Fibroblast of lung (primary cell): ENCODE data around the gene ZDHHC14.

ENCODE experiments used
- EZH2 ChIP-seq: IDR thresholded peaks from 2 replicates; pipeline ENCODE4 v1.5.1; 2012; ENCODE audit warnings: low read length, control low read depth, mild to moderate bottlenecking; ENCODE audit errors: missing control alignments
- TF ChIP-seq, protein P1 (sequence below), 2 donors: IDR thresholded peaks in 1 of 2; conservative IDR thresholded peaks in 1 of 2; 1 replicate in 1 of 2; 2 replicates in 1 of 2; pipeline ENCODE4 v1.5.1; 2011 to 2012; ENCODE audit warnings: low read length in 2 of 2, control low read depth in 1 of 2, inconsistent platforms in 1 of 2, low read depth in 1 of 2, mild to moderate bottlenecking in 1 of 2

DNA sequence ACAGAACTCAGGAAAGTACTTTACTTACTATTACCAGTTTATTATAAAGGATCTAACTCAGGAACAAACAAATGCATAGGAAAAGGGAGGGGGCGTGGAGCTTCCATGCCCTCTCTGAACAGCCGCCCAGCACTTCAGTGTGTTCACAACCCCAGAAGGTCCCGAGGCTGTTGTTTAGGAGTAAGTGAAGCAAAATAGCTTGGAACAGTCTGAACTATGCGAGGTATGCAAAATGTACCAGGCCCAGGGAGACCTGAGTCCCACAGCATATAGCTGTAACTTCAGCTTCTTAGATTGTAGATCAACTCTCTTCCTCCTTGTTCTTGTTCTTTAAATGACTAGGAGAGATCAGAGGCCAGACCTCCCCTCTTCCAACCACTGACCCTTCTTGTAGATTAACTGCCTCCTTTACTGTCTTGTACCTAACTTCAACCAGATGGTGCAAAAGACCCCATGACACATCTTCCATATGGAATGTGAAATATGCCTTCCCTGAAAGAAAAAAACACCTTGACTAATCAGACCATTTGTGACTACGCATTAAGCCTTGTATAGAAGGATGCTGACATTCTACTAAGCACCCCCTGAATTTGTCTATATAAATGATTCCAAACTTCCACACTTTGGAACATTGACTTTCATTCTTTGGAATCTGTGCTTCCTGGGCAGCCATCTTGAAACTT, 343.3 kb downstream of the ZDHHC14 start:
- no peak for TF ChIP-seq EZH2
- TF ChIP-seq, protein P1, sequence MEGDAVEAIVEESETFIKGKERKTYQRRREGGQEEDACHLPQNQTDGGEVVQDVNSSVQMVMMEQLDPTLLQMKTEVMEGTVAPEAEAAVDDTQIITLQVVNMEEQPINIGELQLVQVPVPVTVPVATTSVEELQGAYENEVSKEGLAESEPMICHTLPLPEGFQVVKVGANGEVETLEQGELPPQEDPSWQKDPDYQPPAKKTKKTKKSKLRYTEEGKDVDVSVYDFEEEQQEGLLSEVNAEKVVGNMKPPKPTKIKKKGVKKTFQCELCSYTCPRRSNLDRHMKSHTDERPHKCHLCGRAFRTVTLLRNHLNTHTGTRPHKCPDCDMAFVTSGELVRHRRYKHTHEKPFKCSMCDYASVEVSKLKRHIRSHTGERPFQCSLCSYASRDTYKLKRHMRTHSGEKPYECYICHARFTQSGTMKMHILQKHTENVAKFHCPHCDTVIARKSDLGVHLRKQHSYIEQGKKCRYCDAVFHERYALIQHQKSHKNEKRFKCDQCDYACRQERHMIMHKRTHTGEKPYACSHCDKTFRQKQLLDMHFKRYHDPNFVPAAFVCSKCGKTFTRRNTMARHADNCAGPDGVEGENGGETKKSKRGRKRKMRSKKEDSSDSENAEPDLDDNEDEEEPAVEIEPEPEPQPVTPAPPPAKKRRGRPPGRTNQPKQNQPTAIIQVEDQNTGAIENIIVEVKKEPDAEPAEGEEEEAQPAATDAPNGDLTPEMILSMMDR (conservative IDR thresholded peaks at IDR 0.05 in 1 of 2, IDR thresholded peaks at IDR 0.05 in 1 of 2; ENCODE audit: low read depth in 1 of 2, low read length in 2 of 2): no peak
